Smooth muscle cell of the brain vasculature (primary cell): ENCODE data around the gene TNS3.
A peak's percentile ranks its signal among the peaks of the same experiment; 100 is the strongest.

Source experiments
- DNase-seq: peaks from one replicate; pipeline ENCODE4 v3.0.0-alpha.2; 2012; ENCODE audit warnings: low read depth, low spot score

Gene TNS3

GRCh38 chr7:47521816-47522561 lies 59.9 kb downstream of the TNS3 start:
- DNase-seq: no peak

DNA sequence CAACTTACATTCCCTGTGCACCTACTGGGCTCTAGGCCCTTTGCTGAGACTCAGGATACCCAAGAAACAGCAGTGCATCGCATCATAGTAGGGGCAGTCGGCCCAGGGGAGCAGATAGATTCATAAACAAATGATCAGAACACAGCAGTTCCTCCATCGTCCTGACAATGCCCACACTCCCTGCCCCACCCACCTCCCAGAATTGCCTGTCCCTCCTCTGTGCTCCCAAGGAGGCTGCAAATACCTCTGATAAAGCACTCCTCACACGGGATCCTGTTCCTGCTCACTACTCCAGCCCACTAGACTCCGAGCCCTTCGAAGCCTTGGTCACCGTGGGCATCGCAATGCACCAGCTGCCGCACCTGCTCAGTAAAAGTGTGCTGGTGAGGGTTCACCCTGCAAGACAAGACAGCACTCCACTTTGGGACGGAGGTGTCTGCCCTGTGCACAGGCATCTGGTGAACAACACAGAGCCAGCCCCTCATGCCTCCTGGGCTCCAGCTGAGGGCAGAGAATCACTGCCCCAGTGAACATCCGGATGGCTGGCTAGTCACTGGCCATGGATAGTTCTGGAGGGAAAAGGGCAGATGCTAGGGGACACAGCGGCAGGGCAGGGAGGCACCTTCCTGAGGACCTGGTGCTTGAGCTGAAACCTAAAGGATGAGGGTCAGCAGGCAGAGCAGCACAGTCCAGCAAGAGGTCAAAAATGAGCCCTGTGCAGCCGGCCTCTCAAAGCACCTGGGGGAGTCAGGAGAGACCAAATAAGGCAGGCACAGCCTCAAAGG lies 60.7 kb downstream of the TNS3 start:
- DNase-seq: no peak

DNA sequence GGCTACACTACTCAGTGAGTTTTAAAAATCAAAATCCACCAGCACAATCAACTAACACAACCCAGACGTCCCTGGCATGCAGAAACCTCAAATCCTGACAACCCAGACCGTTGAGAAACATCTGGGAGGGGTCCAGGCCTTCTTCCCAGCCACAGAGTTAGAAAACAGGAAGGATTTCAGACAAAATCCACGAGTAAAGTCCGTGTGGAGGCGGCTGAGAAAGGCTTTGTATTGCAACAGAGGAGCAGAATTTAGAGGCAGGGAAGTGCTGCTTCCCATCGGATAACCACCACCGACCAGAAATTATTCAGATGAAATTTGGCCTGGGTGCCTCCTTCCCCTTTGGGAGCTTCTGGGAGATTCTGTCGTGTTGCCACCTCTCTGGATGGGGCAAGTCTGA lies 61.5 kb downstream of the TNS3 start:
- no peak for DNase-seq

DNA sequence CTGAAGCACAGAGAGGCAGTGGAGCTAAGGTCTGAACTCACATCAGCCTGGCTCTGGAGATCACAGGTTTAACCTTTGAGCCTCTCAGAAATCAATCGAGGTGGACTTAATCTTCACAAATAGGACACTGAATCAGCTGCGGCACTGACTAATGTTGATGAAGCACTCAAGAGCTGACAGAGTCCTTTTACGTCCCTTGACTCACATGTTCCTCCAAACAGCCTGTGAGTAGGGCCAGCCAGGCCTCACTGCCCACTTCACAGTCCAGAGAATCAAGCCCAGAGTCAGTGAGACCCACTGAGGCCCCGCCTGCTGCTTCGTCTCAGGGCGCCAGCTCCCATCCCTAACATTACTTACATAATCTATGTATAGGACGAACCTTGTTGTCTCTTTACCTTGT lies 63.1 kb downstream of the TNS3 start:
- no peak for DNase-seq

GRCh38 chr7:47517821-47518480 lies 64.0 kb downstream of the TNS3 start:
- DNase-seq: no peak

GRCh38 chr7:47516985-47517600 lies 64.8 kb downstream of the TNS3 start:
- DNase-seq: peak; percentile 53

DNA sequence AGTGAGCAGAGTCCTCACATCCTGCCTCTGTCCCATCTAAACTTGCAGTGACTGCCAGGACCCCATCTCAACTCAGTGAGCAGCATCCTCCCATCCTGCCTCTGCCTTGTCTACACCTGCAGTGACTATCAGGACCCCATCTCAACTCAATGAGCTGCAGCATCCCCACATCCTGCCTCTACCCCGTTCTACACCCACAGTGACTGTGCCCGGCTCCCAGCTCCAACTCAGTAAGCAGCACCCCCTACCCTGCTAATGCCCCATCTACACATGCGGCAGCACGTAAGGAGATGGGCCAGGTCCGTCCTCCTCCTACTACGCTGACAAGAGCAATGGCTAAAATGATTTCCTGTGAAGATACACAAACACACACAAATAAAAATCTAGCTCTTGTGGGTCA lies 65.5 kb downstream of the TNS3 start:
- no peak for DNase-seq

DNA sequence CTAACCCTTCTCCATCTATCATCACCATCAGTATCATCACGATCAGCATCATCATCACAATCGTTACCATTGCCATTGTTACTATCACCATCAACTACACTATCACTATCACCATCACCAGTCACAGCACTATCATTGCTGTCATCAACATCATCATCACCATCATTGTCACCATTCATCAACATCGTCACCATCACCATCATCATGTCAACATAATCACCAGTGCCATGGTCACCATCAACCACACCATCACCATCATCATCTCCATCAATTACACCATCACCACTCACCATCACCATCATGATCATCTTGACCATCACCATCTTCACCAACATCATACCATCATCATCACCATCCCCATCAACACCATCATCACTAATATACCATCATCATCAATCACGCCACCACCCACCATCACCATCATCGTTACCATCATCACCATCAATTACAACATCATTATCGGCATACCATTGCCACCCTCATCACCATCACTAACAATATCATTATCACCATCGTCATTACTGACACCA lies 66.5 kb downstream of the TNS3 start:
- DNase-seq: no peak

DNA sequence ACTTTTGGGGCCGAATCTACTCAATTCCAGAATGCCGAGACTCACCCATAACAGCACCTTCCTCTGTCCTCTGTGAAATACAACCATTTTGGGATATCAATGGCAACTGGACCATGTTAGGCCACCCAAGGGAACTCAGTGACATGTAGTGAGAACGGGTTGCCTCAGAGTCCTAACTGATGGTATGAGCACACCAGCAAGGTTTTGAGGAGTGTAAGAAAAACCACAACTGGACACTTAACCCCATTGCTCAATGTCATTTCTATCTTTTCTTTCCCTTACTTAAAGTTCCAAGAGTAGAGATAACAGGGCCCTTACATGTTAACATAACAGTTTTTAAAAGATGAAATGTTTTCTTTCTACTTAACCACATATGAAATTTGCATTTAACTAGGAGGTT lies 67.1 kb downstream of the TNS3 start:
- DNase-seq: no peak

- DNase-seq: no peak
Measured at GRCh38 chr7:47514367-47514766, 67.5 kb downstream of the TNS3 start.

GRCh38 chr7:47513741-47514241 lies 68.1 kb downstream of the TNS3 start:
- no peak for DNase-seq

DNA sequence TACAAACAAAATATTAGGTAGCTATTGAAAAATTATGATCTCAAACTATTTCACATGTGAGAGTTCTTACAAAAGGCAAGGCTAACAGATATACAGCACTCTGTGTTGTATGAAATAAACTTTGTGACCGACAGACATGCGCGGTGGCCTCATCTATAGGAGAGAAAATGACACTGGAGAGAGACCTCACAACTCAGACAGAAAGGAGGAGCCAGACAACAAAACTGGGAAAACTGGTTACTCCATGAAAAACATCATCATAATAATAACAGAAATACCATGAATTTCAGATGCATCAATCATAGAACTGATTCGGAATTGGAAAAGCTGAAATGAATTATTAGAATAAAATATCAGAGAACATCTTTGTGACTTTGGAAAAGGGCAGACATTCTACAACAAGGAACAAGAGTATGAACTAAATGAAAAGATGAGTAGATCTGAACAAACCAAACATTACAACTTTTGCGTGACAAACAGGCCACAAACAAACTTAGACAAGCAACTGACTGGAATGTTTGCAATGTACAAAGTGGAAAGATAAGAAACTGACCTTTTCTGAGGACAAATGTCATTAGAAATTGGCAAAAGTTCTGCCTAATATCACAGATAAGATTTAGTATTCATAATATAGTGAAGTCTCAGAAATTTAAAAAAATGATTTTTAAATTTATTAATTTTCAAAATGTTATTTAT lies 69.3 kb downstream of the TNS3 start:
- DNase-seq: no peak

GRCh38 chr7:47511699-47512370 lies 70.1 kb downstream of the TNS3 start:
- DNase-seq: no peak

GRCh38 chr7:47510786-47511185 lies 71.1 kb downstream of the TNS3 start:
- no peak for DNase-seq

DNA sequence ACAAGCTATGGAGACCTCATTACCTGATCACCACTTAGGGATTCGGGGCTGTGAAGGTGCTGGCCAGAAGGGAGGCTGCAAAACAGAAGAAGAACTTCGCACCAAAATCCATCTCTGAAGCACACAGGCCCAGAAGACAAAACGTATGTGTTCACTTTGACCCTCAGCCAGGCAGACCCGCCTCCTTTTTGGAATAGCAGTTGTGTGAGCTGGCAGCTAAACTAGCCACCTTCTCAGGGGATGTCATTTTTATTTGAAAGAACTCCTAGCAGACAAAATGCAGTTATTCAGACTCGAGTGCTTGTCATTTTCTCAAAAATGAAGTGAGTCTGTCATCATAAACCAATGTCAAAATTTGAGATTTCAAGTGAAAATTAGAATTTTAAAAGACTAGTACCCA lies 71.7 kb downstream of the TNS3 start:
- no peak for DNase-seq

- DNase-seq: no peak
Measured at GRCh38 chr7:47509571-47509970, 72.3 kb downstream of the TNS3 start.

GRCh38 chr7:47508389-47509380 lies 73.2 kb downstream of the TNS3 start:
- DNase-seq: no peak

- DNase-seq: no peak
Measured at GRCh38 chr7:47507522-47507921, 74.4 kb downstream of the TNS3 start.
